Measurements from ENCODE around the gene TMEM250. TPM values are rescaled to one million over a fixed set of nuclear protein-coding genes. Genes with fewer than 3 reads are reported as not detected.

TMEM250 gene
- total RNA-seq, 1 experiment from 2014 or later: 26.3 TPM

DNA sequence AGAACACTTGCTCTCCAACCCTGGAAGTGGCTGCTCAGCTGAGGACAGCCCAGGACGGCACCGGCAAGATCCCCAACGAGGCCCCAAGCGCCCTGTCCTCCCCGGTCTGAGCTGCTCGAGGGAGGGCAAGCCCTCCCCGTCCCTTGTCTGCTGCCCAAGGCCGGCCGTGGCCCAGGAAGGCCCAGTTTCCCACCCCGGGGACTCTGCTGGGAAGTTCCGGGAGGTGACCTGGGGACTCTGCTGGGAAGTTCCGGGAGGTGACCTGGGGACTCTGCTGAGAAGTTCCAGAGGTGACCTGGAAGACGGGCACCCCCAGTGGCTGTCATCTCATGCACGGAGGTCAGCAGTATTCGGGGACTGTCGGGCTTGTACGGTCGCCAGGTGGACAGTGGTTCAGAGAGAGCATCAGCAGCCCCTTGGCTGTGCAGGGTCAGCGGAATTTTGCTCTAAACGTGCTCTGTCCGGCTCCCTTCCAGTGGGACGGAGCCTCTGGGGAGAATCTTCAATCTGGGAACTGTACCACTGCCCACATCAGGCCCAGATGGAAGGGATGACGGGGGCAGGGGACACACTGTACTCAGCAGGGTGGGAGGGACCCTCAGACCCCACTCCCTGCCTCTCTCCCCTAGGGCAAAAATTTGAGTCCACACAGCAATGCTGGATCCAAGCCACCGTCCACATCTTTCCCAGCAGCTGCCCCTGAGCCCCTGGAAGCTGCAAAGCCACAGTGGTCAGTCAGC, 30.8 kb downstream of the TMEM250 start:
- no TSS peak for BruUV-seq (replicated peaks)
- no peak overlapping the region for H3K4me3 Mint-ChIP-seq (ENCODE audit: low read depth, unreplicated experiment)
- no peak overlapping the region for H3K27ac Mint-ChIP-seq (ENCODE audit: unreplicated experiment)
- DNase-seq: no peak
- H3K9me3 Mint-ChIP-seq (ENCODE audit: low read depth, unreplicated experiment): no peaks in the 10 kb centered on the region
- peaks cover 6% of the 10 kb centered on the region for H3K36me3 Mint-ChIP-seq (ENCODE audit: insufficient read depth, unreplicated experiment)
- CTCF ChIA-PET: no interaction called here
- TF ChIP-seq, protein P1, sequence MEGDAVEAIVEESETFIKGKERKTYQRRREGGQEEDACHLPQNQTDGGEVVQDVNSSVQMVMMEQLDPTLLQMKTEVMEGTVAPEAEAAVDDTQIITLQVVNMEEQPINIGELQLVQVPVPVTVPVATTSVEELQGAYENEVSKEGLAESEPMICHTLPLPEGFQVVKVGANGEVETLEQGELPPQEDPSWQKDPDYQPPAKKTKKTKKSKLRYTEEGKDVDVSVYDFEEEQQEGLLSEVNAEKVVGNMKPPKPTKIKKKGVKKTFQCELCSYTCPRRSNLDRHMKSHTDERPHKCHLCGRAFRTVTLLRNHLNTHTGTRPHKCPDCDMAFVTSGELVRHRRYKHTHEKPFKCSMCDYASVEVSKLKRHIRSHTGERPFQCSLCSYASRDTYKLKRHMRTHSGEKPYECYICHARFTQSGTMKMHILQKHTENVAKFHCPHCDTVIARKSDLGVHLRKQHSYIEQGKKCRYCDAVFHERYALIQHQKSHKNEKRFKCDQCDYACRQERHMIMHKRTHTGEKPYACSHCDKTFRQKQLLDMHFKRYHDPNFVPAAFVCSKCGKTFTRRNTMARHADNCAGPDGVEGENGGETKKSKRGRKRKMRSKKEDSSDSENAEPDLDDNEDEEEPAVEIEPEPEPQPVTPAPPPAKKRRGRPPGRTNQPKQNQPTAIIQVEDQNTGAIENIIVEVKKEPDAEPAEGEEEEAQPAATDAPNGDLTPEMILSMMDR (IDR thresholded peaks at IDR 0.05; ENCODE audit: unreplicated experiment): no peak
- intact Hi-C loops (cut with micrococcal nuclease; ENCODE audit: unreplicated experiment): no loop called here
- peaks cover 3% of the 10 kb centered on the region for H3K4me1 Mint-ChIP-seq (ENCODE audit: low read depth, unreplicated experiment)
- no peaks in the 10 kb centered on the region for H3K27me3 Mint-ChIP-seq (ENCODE audit: unreplicated experiment)

DNA sequence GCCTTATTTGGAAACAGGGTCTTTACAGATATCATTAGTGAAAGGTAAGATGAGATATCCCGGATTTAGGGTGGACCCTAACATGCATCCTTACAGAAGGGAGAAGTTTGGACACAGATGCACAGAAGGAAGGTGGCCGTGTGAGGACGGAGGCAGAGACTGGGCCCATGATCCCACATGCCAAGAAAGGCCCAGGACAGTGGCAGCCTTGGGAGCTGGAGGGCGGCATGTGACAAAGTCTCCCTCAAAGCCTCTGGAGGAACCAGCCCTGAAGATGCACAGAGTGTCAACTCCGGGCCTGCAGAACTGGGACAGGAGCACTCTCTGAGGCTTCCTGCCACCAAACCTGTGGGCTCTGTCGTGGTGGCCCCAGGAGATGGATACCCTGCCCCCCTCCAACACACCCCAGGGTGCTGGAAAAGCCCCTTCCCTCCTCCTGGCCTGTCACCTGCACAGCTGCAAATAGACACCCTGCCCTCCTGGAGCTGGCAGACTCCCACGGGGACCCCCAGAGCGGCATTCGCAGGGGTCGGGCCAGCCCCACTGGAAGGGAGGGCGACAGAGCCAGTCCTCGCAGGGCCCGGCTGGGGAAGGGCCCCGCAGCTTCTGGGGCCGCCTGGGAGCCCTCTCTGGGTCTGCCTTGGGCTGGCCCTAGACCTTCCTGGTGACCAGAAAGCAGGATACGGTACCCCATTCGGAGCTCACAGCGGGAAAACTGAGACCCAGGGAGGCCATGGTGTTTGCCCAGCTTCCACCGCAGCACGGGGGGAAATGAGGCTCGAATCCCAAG, 31.5 kb downstream of the TMEM250 start:
- CTCF ChIA-PET: no interaction called here
- TF ChIP-seq, protein P1 (IDR thresholded peaks at IDR 0.05; ENCODE audit: unreplicated experiment): no peak
- Mint-ChIP-seq H3K27ac (ENCODE audit: unreplicated experiment) (no peak overlapping the region), H3K9me3 (ENCODE audit: low read depth, unreplicated experiment) (no peaks in the 10 kb centered on the region), H3K27me3 (ENCODE audit: unreplicated experiment) (no peaks in the 10 kb centered on the region), H3K36me3 (ENCODE audit: insufficient read depth, unreplicated experiment) (peaks cover 6% of the 10 kb centered on the region), H3K4me3 (ENCODE audit: low read depth, unreplicated experiment) (no peak overlapping the region), H3K4me1 (ENCODE audit: low read depth, unreplicated experiment) (no peaks in the 10 kb centered on the region)
- BruUV-seq (replicated peaks): no TSS peak
- no peak for DNase-seq
- intact Hi-C loops (cut with micrococcal nuclease; ENCODE audit: unreplicated experiment): no loop called here

DNA sequence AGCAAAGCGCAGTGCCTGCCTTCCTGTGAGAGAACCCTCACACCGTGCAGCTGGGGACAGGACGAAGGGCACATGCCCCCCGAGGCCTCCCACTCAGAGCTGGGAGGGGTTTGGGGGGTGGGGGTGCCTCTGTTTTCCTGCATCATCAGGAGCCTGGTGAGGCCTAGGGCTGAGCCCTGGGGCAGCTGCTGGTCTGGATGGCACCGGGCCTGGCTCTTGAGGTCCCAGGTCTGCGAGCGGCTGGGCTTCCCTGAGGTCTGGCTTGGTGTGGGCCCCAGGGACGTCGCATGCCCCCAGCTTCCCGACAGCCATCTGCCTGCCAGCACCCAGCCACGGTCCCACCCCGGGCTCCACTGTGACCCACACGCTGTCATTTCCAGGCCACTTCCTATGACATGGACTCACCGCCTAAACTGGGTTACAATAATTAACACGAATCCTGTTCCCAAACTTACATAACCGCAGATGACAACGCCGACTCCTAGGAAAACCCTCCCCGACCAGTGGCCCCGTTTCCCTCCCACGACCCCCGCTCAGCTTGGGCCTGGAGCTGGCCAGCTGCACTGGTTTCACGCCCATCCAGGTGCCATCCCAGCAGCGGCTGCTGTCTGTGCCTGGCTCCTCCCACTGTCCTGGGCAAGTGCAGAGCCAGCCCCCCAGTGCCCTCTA, 32.3 kb downstream of the TMEM250 start:
- CTCF ChIA-PET: interaction anchor here (0.6 kb wide), 1 partner anchor 216 kb away, joined by 3 read pairs; no protein-coding TSS in a partner anchor
- H3K9me3 Mint-ChIP-seq (ENCODE audit: low read depth, unreplicated experiment): no peaks in the 10 kb centered on the region
- H3K4me3 Mint-ChIP-seq (ENCODE audit: low read depth, unreplicated experiment): no peak overlapping the region
- DNase-seq: no peak
- no peaks in the 10 kb centered on the region for H3K4me1 Mint-ChIP-seq (ENCODE audit: low read depth, unreplicated experiment)
- BruUV-seq (replicated peaks): no TSS peak
- intact Hi-C loops (cut with micrococcal nuclease; ENCODE audit: unreplicated experiment): no loop called here
- TF ChIP-seq, protein P1 (IDR thresholded peaks at IDR 0.05; ENCODE audit: unreplicated experiment): no peak
- no peaks in the 10 kb centered on the region for H3K27me3 Mint-ChIP-seq (ENCODE audit: unreplicated experiment)
- no peak overlapping the region for H3K27ac Mint-ChIP-seq (ENCODE audit: unreplicated experiment)
- H3K36me3 Mint-ChIP-seq (ENCODE audit: insufficient read depth, unreplicated experiment): peaks cover 6% of the 10 kb centered on the region

DNA sequence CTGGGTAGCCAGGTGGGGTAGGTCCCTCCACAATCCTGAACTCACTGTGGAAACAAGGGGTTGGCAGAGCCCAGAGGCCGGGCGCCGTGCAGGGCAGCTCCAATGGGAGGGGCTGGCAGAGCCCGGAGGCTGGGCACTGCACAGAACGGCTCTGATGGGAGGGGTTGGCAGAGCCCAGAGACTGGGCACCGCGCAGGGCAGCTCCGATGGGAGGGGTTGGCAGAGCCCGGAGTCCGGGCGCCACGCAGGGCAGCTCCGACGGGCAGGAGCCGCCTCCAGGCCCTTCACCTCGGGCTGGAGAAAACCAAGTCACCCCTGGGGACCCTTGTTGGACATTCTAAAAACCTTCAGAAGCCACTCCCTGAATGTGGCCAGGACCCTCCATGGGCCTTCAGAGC, 32.9 kb downstream of the TMEM250 start:
- no TSS peak for BruUV-seq (replicated peaks)
- H3K9me3 Mint-ChIP-seq (ENCODE audit: low read depth, unreplicated experiment): no peaks in the 10 kb centered on the region
- TF ChIP-seq, protein P1 (IDR thresholded peaks at IDR 0.05; ENCODE audit: unreplicated experiment): no peak
- intact Hi-C loops (cut with micrococcal nuclease; ENCODE audit: unreplicated experiment): no loop called here
- peaks cover 6% of the 10 kb centered on the region for H3K36me3 Mint-ChIP-seq (ENCODE audit: insufficient read depth, unreplicated experiment)
- no peak overlapping the region for H3K4me3 Mint-ChIP-seq (ENCODE audit: low read depth, unreplicated experiment)
- no peak for DNase-seq
- CTCF ChIA-PET: interaction anchor here (0.6 kb wide), 1 partner anchor 216 kb away, joined by 3 read pairs; no protein-coding TSS in a partner anchor
- no peak overlapping the region for H3K27ac Mint-ChIP-seq (ENCODE audit: unreplicated experiment)
- no peaks in the 10 kb centered on the region for H3K4me1 Mint-ChIP-seq (ENCODE audit: low read depth, unreplicated experiment)
- no peaks in the 10 kb centered on the region for H3K27me3 Mint-ChIP-seq (ENCODE audit: unreplicated experiment)

Measured in Calu3 (cell line).